Right atrium auricular region (tissue), 2 donors: ENCODE data around the gene YIPF3. TPM values are rescaled to one million over a fixed set of nuclear protein-coding genes. Genes with fewer than 3 reads are reported as not detected.

ENCODE experiments used
- DNase-seq: peaks from one replicate; pipeline ENCODE4 v3.0.0-alpha.2; 2019; ENCODE audit warnings: low spot score
- H3K27ac ChIP-seq, 2 donors: fragments of 200-600 bp; sonication (generic); 1 replicate in 1 of 2; 2 replicates in 1 of 2; pipeline ENCODE4 v1.5.1; 2016 to 2019
- H3K27me3 ChIP-seq, 2 donors: fragments of 200-600 bp; sonication (generic); one replicate each; pipeline versions ENCODE4 v1.5.1 to v1.6.0; 2017 to 2019
- H3K36me3 ChIP-seq: fragments of 200-600 bp; sonication (generic); one replicate; pipeline ENCODE4 v1.5.1; 2016
- H3K4me1 ChIP-seq, 2 donors: fragments of 200-600 bp; sonication (generic); one replicate each; pipeline versions ENCODE4 v1.5.1 to v1.6.0; 2017 to 2019
- H3K4me3 ChIP-seq, 2 donors: fragments of 200-600 bp; sonication (generic); 1 replicate in 1 of 2; 2 replicates in 1 of 2; pipeline ENCODE4 v1.5.1; 2017 to 2019; ENCODE audit warnings: mild to moderate bottlenecking in 1 of 2, moderate library complexity in 1 of 2
- H3K9me3 ChIP-seq, 2 donors: fragments of 200-600 bp; sonication (generic); one replicate each; pipeline ENCODE4 v1.5.1; 2019
- CTCF ChIP-seq, 2 donors: fragments of 200-600 bp; sonication (generic); IDR thresholded peaks; one replicate each; pipeline ENCODE4 v1.5.1; 2019; ENCODE audit warnings: antibody characterized with exemption in 2 of 2
- total RNA-seq, 2 donors: library from RNA; depleted of rRNA; stranded (reverse); fragments of >200 nt; gene quantifications; one replicate each; pipeline ENCODE4 v1.1.0, GENCODE V29; 2016

Gene YIPF3
- total RNA-seq, 2 donors from 2014 or later = 84.0 to 103 TPM

GRCh38 chr6:43496370-43497128, 20.2 kb downstream of the YIPF3 start:
- Histone ChIP-seq H3K36me3 (peaks cover 37% of the 10 kb centered on the region), H3K4me3 (no peak overlapping the region), H3K27me3 (no peaks in the 10 kb centered on the region), H3K9me3 (no peaks in the 10 kb centered on the region), H3K27ac (no peak overlapping the region), H3K4me1 (peaks cover 0 to 52% of the 10 kb centered on the region in 2 donors)
- DNase-seq = no peak
- TF ChIP-seq CTCF (IDR thresholded peaks at IDR 0.05) = peak in 1 of 2 donors; percentile 73

- peaks cover 27% of the 10 kb centered on the region for H3K36me3 ChIP-seq
- peak in 1 of 2 donors; percentile 12 for TF ChIP-seq CTCF (IDR thresholded peaks at IDR 0.05)
- no peak for DNase-seq
- H3K4me3 ChIP-seq = no peak overlapping the region
- peaks cover 0 to 44% of the 10 kb centered on the region in 2 donors for H3K4me1 ChIP-seq
- H3K27me3 ChIP-seq = no peaks in the 10 kb centered on the region
- H3K27ac ChIP-seq = no peak overlapping the region
- no peaks in the 10 kb centered on the region for H3K9me3 ChIP-seq
Observed at GRCh38 chr6:43495409-43495941, 21.3 kb downstream of the YIPF3 start.

- peaks cover 0 to 36% of the 10 kb centered on the region in 2 donors for H3K4me1 ChIP-seq
- H3K27ac ChIP-seq = no peak overlapping the region
- H3K36me3 ChIP-seq = peaks cover 20% of the 10 kb centered on the region
- H3K27me3 ChIP-seq = no peaks in the 10 kb centered on the region
- no peaks in the 10 kb centered on the region for H3K9me3 ChIP-seq
- no peak for TF ChIP-seq CTCF (IDR thresholded peaks at IDR 0.05)
- no peak for DNase-seq
- H3K4me3 ChIP-seq = no peak overlapping the region
Observed at GRCh38 chr6:43494766-43495165, 22.0 kb downstream of the YIPF3 start.

- Histone ChIP-seq H3K4me3 (no peak overlapping the region), H3K9me3 (no peaks in the 10 kb centered on the region), H3K27ac (no peak overlapping the region), H3K36me3 (peaks cover 16% of the 10 kb centered on the region), H3K4me1 (peaks cover 0 to 33% of the 10 kb centered on the region in 2 donors), H3K27me3 (no peaks in the 10 kb centered on the region)
- no peak for TF ChIP-seq CTCF (IDR thresholded peaks at IDR 0.05)
- DNase-seq = no peak
Observed at GRCh38 chr6:43494321-43494720, 22.4 kb downstream of the YIPF3 start.

- Histone ChIP-seq H3K27me3 (no peaks in the 10 kb centered on the region), H3K9me3 (no peaks in the 10 kb centered on the region), H3K4me3 (no peak overlapping the region), H3K27ac (no peak overlapping the region), H3K4me1 (peaks cover 0 to 29% of the 10 kb centered on the region in 2 donors), H3K36me3 (peaks cover 11% of the 10 kb centered on the region)
- DNase-seq = no peak
- no peak for TF ChIP-seq CTCF (IDR thresholded peaks at IDR 0.05)
Observed at GRCh38 chr6:43493833-43494232, 22.9 kb downstream of the YIPF3 start.
